ENCODE data around the gene PTK6.

The PTK6 gene

GRCh38 chr20:63554361-63555278, 17.4 kb upstream of the PTK6 start:
- TF ChIP-seq NFRKB (IDR thresholded peaks at IDR 0.05), result no peak
- CTCF ChIA-PET, result no interaction called here
- POLR2A ChIA-PET, result interaction anchor here (1.0 to 1.4 kb wide), 2 partner anchors 58 to 72 kb away, joined by 3 to 4 read pairs; partner anchors contain the start of gene GMEB2
- no peak for DNase-seq (ENCODE audit: extremely low spot score)

DNA sequence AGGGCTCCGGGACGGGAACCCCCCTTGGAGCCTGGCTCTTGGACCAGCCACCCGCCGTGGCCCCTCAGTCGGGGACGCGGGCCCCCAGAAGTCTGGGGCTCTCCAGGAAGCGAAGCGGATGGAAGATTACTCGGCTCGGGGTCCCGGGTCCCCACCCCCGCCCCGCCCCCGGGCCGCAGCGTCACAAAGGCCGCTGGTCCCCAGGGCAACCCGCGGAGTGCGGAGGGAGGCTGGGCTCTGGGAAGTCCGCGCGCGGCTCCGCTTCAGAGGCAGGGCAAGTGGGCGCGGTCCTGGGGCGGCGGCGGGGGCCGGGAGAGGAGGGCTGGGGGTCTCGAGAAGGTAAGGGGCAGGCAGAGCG, 16.7 kb upstream of the PTK6 start, which contains the start of gene FNDC11:
Gene FNDC11, plus strand, starts transcription at position 227 of the 358 bp plus-strand sequence. CDS start 1,505 bp downstream, outside the sequence.
- no peak for TF ChIP-seq CTBP1 (IDR thresholded peaks at IDR 0.05; ENCODE audit: borderline replicate concordance)
- TF ChIP-seq PKNOX1 (IDR thresholded peaks at IDR 0.05), result no peak
- TF ChIP-seq NFRKB (IDR thresholded peaks at IDR 0.05), result no peak
- no peak for TF ChIP-seq HDGF (IDR thresholded peaks at IDR 0.05; ENCODE audit: borderline replicate concordance)
- DNase-seq (ENCODE audit: extremely low spot score), result no peak
- ChIA-PET POLR2A (no interaction called here), CTCF (no interaction called here)

DNA sequence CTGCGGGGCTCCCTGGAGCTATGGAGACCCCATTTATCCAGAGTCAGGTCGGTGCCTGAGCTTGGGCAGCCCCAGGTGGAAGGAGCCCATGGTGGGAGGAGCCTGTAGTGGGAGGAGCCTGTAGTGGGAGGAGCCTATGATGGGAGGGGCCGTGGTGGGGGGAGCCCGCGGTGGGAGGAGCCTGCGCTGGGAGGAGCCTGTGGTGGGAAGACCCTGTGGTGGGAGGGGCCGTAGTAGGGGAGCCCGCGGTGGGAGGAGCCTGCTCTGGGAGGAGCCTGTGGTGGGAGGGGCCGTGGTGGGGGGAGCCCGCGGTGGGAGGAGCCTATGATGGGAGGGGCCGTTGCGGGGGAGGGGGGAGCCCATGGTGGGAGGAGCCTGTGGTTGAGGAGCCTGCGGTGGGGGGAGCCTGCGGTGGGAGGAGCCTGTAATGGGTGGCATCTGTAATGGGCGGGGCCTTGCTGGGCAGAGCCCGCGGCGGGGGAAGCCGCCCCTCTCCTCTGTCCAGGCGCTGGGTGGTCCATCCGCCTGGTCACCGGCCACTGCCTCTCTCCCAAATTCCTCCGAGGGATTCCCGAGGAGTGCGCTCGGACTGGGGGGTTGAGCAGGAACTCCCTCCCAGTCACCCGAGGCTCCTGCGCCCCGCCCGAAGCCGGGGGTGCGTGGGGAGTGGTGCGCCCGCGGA, 16.2 kb upstream of the PTK6 start:
- peak; percentile 90 for DNase-seq (ENCODE audit: extremely low spot score)
- ChIA-PET CTCF (no interaction called here), POLR2A (no interaction called here)
- TF ChIP-seq ZNF384 (IDR thresholded peaks at IDR 0.05) (no peak), SP1 (IDR thresholded peaks at IDR 0.05) (peak; percentile 71; the same call in 1 of the 2 replicates)

DNA sequence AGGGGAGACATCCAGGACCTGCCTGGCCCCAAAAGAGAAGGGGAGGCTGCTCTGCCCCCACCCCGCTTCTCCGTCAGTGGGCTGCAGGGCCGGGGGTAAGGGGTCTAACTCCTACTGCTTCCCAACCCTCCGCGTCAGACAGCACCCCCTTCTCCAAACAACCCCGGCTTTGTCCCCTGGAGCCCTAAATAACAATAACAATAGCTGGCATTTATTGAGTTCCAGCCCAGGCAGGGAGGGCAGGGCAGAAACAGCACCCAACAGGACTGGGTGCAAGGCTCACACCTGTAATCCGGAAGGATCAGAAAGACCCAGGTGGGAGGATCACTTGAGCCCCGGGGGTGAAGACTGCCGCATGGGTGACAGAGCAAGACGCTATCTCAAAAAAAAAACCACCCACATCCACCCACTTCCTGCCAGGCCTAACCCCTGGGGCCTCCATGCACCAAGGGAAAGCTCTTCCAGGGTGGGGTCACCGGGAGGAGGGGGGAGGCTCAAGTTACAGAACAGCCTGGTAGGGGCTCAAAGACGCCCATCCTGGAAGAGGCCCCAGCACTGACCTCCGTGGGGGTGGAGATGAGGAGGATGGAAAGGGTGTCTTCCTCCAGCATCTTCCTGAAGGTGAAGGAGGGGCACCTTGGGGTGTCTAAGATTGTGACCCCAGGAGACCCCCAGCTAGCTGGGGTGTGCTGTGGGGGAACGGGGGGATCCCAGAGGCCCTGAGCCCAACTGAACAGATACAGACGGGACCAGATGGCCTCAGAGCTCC, 15.5 kb upstream of the PTK6 start:
- CTCF ChIA-PET, result no interaction called here
- no peak for TF ChIP-seq HDGF (IDR thresholded peaks at IDR 0.05; ENCODE audit: borderline replicate concordance)
- TF ChIP-seq FOXK2 (IDR thresholded peaks at IDR 0.05), result no peak
- no peak for TF ChIP-seq FOXM1 (IDR thresholded peaks at IDR 0.05; ENCODE audit: borderline replicate concordance)
- no peak for TF ChIP-seq L3MBTL2 (conservative IDR thresholded peaks at IDR 0.05)
- no peak for TF ChIP-seq LEF1 (IDR thresholded peaks at IDR 0.05; ENCODE audit: borderline replicate concordance)
- no peak for TF ChIP-seq FOXA1 (IDR thresholded peaks at IDR 0.05)
- TF ChIP-seq CTBP1 (IDR thresholded peaks at IDR 0.05; ENCODE audit: borderline replicate concordance), result no peak
- TF ChIP-seq ARNT (IDR thresholded peaks at IDR 0.05), result no peak
- no peak for TF ChIP-seq BHLHE40 (IDR thresholded peaks at IDR 0.05; ENCODE audit: borderline replicate concordance)
- no peak for TF ChIP-seq SP1 (IDR thresholded peaks at IDR 0.05)
- TF ChIP-seq TARDBP (IDR thresholded peaks at IDR 0.05), result no peak
- no peak for TF ChIP-seq PKNOX1 (IDR thresholded peaks at IDR 0.05)
- TF ChIP-seq NFRKB (IDR thresholded peaks at IDR 0.05), result no peak
- no peak for TF ChIP-seq SUZ12 (IDR thresholded peaks at IDR 0.05)
- no peak for TF ChIP-seq ZNF384 (IDR thresholded peaks at IDR 0.05)
- TF ChIP-seq ELF4 (IDR thresholded peaks at IDR 0.05), result no peak
- DNase-seq (ENCODE audit: extremely low spot score), result no peak
- POLR2A ChIA-PET, result no interaction called here

DNA sequence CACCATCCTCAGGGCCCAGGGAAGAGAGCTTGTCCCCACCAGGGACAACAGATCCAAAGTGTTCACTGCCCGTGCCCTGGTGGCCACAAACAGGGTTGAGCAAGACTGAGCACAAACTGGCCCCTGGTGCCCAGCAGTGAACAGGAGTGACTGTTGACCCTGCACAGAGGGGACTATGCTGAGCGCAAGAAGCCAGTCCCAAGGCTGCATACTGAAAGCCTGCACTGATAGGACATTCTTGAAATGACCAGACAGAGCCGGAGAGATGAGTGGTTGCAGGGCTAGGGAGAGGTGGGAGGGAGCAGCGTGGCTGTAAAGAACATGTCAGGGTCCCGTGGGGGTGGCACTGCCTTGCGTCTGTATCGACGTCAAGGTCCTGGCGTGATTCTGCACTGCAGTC, 13.9 kb upstream of the PTK6 start:
- TF ChIP-seq BHLHE40 (IDR thresholded peaks at IDR 0.05; ENCODE audit: borderline replicate concordance), result no peak
- TF ChIP-seq ZNF384 (IDR thresholded peaks at IDR 0.05), result no peak
- no peak for TF ChIP-seq ELF4 (IDR thresholded peaks at IDR 0.05)
- TF ChIP-seq LEF1 (IDR thresholded peaks at IDR 0.05; ENCODE audit: borderline replicate concordance), result no peak
- no peak for TF ChIP-seq ARNT (IDR thresholded peaks at IDR 0.05)
- no peak for TF ChIP-seq TARDBP (IDR thresholded peaks at IDR 0.05)
- TF ChIP-seq L3MBTL2 (conservative IDR thresholded peaks at IDR 0.05), result no peak
- TF ChIP-seq SP1 (IDR thresholded peaks at IDR 0.05), result no peak
- no peak for TF ChIP-seq FOXA1 (IDR thresholded peaks at IDR 0.05)
- TF ChIP-seq CTBP1 (IDR thresholded peaks at IDR 0.05; ENCODE audit: borderline replicate concordance), result no peak
- DNase-seq (ENCODE audit: extremely low spot score), result no peak
- POLR2A ChIA-PET, result interaction anchor here (1.8 kb wide), 1 partner anchor 23 kb away, joined by 8 read pairs; the partner anchor contains the start of gene HELZ2
- CTCF ChIA-PET, result no interaction called here

DNA sequence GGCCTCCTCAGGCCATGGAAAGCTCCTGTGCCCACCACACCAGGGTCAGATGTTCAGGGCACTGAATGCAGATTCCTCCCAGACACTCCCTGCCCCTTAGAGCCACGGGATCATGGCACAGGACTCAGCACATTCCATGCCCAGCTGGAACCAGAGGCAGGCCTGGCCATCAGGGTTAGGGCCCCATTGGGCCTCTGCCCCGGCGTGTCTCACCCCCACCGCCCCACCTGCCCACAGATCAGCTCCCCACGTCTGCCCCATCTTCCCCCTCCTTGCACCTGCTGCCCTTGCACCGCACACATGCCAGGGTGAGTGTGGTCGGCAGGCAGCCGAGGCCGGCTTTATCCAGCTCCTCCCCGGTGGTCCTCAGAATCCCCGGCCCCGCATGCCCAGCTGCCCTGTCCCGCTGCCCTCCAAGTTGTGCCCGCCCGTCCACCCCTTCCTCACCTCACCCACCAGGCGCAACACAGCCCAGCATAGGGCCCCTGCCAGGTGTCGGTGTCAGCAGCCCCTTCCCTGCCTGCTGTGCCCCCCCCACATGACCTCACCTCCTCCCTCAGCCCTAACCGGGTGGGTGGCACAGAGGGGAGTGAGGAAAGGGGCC, 12.6 kb upstream of the PTK6 start:
- POLR2A ChIA-PET, result interaction anchor here (0.9 to 1.8 kb wide), 2 partner anchors 12 to 24 kb away, joined by 4 to 8 read pairs; partner anchors contain the start of gene HELZ2
- DNase-seq (ENCODE audit: extremely low spot score), result no peak
- TF ChIP-seq ZNF384 (IDR thresholded peaks at IDR 0.05) (no peak), FOXM1 (IDR thresholded peaks at IDR 0.05; ENCODE audit: borderline replicate concordance) (no peak), TARDBP (IDR thresholded peaks at IDR 0.05) (no peak), SUZ12 (IDR thresholded peaks at IDR 0.05) (no peak), SP1 (IDR thresholded peaks at IDR 0.05) (no peak), LEF1 (IDR thresholded peaks at IDR 0.05; ENCODE audit: borderline replicate concordance) (no peak), CTBP1 (IDR thresholded peaks at IDR 0.05; ENCODE audit: borderline replicate concordance) (no peak), ELF4 (IDR thresholded peaks at IDR 0.05) (no peak), BHLHE40 (IDR thresholded peaks at IDR 0.05; ENCODE audit: borderline replicate concordance) (no peak), NFRKB (IDR thresholded peaks at IDR 0.05) (no peak), L3MBTL2 (conservative IDR thresholded peaks at IDR 0.05) (no peak), ARNT (IDR thresholded peaks at IDR 0.05) (no peak), FOXA1 (IDR thresholded peaks at IDR 0.05) (no peak), PKNOX1 (IDR thresholded peaks at IDR 0.05) (no peak), FOXK2 (IDR thresholded peaks at IDR 0.05) (no peak), HDGF (IDR thresholded peaks at IDR 0.05; ENCODE audit: borderline replicate concordance) (no peak)
- CTCF ChIA-PET, result no interaction called here
